ENCODE measurements around the gene CCDC86.
A peak's percentile ranks its signal among the peaks of the same experiment; 100 is the strongest.

Gene CCDC86

DNA sequence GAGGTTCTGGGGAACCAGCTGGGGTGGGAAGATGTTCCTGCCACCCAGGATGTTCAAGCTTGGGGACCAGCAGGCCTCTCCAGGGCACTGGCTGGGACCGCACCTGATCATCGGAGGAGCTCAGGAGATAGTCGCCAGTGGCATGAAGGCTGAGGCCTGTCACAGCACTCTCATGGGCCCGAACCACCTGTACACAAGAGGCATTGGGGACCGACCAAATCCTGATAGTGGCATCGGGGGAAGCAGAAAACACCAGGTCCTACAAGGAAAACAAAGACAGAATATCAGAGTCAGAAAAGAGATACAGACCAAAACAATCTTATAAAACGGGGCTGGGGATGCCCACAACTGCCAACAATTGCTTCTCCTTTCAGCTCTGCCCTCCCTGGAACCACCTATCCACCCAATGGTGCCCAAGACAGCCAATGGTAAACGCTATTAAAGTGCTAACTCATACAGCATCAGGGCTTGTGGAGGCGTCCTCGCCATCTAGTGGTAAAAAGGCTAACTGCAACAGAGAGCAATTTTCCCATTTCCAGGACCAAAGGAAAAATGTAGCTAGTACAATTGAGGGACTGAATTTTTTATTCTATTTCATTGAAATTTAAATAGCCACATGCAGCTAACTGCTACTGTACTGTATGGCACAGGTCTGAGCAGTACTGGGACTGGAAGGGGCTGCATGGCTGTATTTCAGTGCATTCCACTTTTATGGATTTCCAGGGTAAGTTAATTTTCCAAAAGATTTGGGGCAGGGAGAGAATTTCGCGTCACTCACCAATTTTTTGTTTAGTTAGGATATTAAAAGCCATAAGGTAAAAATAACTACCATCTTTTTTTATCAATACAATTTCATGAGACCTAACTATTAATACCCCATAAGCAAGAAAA, 57.4 kb downstream of the CCDC86 start:
- peak; percentile 38 for DNase-seq

DNA sequence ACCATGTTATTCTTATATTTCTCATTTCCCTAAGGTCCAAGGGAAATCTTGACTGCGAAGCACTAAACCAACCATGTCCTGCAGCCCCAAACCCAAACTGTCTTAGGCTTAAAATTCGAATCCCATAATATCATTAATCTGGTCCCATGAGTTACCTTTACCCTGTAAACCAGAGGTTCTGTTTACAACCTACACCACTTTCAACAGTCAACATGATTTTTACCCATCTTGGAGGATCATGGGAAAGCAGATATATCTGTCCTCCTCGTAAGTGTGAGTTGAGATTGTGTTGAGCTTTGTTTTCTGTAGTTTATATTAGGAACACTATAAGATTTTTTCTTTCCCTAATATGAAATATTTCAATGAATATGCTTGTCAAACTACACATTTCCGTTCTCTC, 58.1 kb downstream of the CCDC86 start:
- no peak for DNase-seq
